DOHH2 (cell line): ENCODE data around the gene CIAO2B.

Experiments
- CTCF ChIP-seq: fragments of 200-600 bp; sonication (generic); IDR thresholded peaks from one replicate; pipeline ENCODE4 v1.5.1; 2014; ENCODE audit warnings: antibody characterized with exemption, mild to moderate bottlenecking, low read depth, low read length; ENCODE audit not compliant: poor library complexity, severe bottlenecking
- EZH2phosphoT487 ChIP-seq: fragments of 200-600 bp; sonication (generic); IDR thresholded peaks from 2 replicates; pipeline ENCODE4 v1.6.1; 2017; ENCODE audit warnings: borderline replicate concordance, mild to moderate bottlenecking, antibody characterized with exemption, low read length, moderate library complexity, mixed read lengths

- no peak for TF ChIP-seq CTCF
- no peak for TF ChIP-seq EZH2phosphoT487
These were observed 8.8 kb upstream of the CIAO2B start for GRCh38 chr16:66942981-66943380.
